ENCODE data around the gene UNC13C. TPM values are rescaled to one million over a fixed set of nuclear protein-coding genes. Genes with fewer than 3 reads are reported as not detected.

Gene UNC13C
- total and polyA plus RNA-seq, 10 of the 15 experiments (the other 5 are each of a cell fraction or from before 2014, with no cell fraction given), result 9.9 to 81.3 (median 25.0) TPM

GRCh38 chr15:53950572-53950971 lies 27.7 kb upstream of the UNC13C start:
- TF ChIP-seq NR2C2 (IDR thresholded peaks at IDR 0.05; ENCODE audit: borderline replicate concordance, control insufficient read depth, insufficient read length, low read depth), result no peak
- no peak for TF ChIP-seq IRF5 (IDR thresholded peaks at IDR 0.05; ENCODE audit: borderline replicate concordance)
- no peak for TF ChIP-seq MXI1 (IDR thresholded peaks at IDR 0.05; ENCODE audit: low read depth, low read length)
- no peak for TF ChIP-seq BRCA1 (IDR thresholded peaks at IDR 0.05; ENCODE audit: low read depth, low read length)
- TF ChIP-seq ZBTB40 (IDR thresholded peaks at IDR 0.05; ENCODE audit: borderline replicate concordance), result no peak
- TF ChIP-seq TCF7 (IDR thresholded peaks at IDR 0.05; ENCODE audit: borderline replicate concordance), result no peak
- no peak for TF ChIP-seq ZNF687 (IDR thresholded peaks at IDR 0.05)
- TF ChIP-seq MTA3 (IDR thresholded peaks at IDR 0.05; ENCODE audit: borderline replicate concordance, low read length), result no peak
- TF ChIP-seq YBX1 (IDR thresholded peaks at IDR 0.05), result no peak
- TF ChIP-seq SKIL (IDR thresholded peaks at IDR 0.05; ENCODE audit: low read depth, poor library complexity, severe bottlenecking), result no peak
- 0% methylated on average over 3 of the region's 3 CpGs for WGBS (ENCODE audit: insufficient coverage, insufficient replicate concordance, low lambda C conversion rate, missing lambda C conversion rate)
- intact Hi-C loops (cut with micrococcal nuclease; ENCODE audit: unreplicated experiment), result no loop called here
- FAIRE-seq (no peak), ATAC-seq (no peak), DNase-seq (ENCODE audit: low read depth, low spot score) (no peak)
- no peaks in the 10 kb centered on the region for H3K9me3 ChIP-seq (replicated peaks; ENCODE audit: control insufficient read depth, insufficient read depth, low read length)
- no peak overlapping the region for H3K4me2 ChIP-seq (ENCODE audit: control insufficient read depth, insufficient read depth)
- ChIA-PET SMC1A (ENCODE audit: uncharacterized antibody, unreplicated experiment) (no interaction called here), RAD21 (ENCODE audit: unreplicated experiment) (no interaction called here), CTCF (interaction anchor here (0.9 kb wide), 1 partner anchor 12 kb away, joined by 3 read pairs; no protein-coding TSS in a partner anchor), POLR2A (interaction anchor here (1.0 kb wide), 1 partner anchor 10 kb away, joined by 3 read pairs; no protein-coding TSS in a partner anchor)
- H3K4me1 ChIP-seq (ENCODE audit: control insufficient read depth, insufficient read depth, low read length), result no peaks in the 10 kb centered on the region
- no peak overlapping the region for H2AFZ ChIP-seq (ENCODE audit: control insufficient read depth, low read depth, low read length)
- H3K4me3 ChIP-seq, result no peak overlapping the region
- no peaks in the 10 kb centered on the region for H3K79me2 ChIP-seq (ENCODE audit: control insufficient read depth, insufficient read depth, low read length)
- no peaks in the 10 kb centered on the region for H4K20me1 ChIP-seq (ENCODE audit: control insufficient read depth, insufficient read depth)
- no TSS peak for BruUV-seq (replicated peaks)
- no peaks in the 10 kb centered on the region for H3K36me3 ChIP-seq (ENCODE audit: control insufficient read depth in 2 of 2, insufficient read depth in 2 of 2, low read length in 1 of 2)
- no peak overlapping the region for H3K27ac ChIP-seq (ENCODE audit: control insufficient read depth, insufficient read depth)
- no peaks in the 10 kb centered on the region for H3K27me3 ChIP-seq (replicated peaks in 1 of 2; ENCODE audit: control insufficient read depth in 2 of 2, insufficient read depth in 2 of 2, low read length in 1 of 2)
- H3K9ac ChIP-seq (ENCODE audit: control insufficient read depth, insufficient read depth, low read length), result no peak overlapping the region
- in situ Hi-C loops (cut with MboI), result loop anchor here (25.0 kb wide), 1 partner anchor 1487 kb away; no protein-coding TSS in a partner anchor

All from GM12878 (cell line).